ENCODE measurements around the gene ATAD3C.
"Not testable (repeated sequence)": the region's sequence is repeated elsewhere in the genome, so short reads cannot be mapped to it uniquely, and the experiment has no call there.

DNA sequence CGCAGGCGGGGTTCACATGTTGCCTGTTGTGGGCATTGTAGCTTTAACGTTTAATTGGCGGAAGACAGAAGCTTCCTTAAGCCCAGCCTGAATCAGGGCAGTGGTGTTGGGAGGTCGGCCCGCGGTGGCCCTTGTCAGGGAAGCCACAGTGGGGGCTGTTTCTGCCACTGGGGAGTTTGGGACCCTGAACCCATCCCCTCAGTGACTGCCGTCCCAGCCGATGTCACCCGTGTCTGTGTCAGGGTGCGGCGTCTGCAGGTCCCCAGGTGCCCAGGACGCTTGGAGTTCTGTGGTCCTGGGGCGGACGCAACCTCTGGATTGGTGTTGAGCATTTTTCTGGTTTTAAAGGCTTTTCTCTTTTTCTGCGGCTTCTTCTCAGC lies 31.0 kb downstream of the ATAD3C start:
- not testable (repeated sequence) for TF ChIP-seq POLR2A, POLR2AphosphoS5 (IDR thresholded peaks at IDR 0.05)
- TF ChIP-seq, protein P1, sequence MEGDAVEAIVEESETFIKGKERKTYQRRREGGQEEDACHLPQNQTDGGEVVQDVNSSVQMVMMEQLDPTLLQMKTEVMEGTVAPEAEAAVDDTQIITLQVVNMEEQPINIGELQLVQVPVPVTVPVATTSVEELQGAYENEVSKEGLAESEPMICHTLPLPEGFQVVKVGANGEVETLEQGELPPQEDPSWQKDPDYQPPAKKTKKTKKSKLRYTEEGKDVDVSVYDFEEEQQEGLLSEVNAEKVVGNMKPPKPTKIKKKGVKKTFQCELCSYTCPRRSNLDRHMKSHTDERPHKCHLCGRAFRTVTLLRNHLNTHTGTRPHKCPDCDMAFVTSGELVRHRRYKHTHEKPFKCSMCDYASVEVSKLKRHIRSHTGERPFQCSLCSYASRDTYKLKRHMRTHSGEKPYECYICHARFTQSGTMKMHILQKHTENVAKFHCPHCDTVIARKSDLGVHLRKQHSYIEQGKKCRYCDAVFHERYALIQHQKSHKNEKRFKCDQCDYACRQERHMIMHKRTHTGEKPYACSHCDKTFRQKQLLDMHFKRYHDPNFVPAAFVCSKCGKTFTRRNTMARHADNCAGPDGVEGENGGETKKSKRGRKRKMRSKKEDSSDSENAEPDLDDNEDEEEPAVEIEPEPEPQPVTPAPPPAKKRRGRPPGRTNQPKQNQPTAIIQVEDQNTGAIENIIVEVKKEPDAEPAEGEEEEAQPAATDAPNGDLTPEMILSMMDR (IDR thresholded peaks at IDR 0.05) = not testable (repeated sequence)
